CD4-positive, alpha-beta T cell treated with Interleukin-17A for 4 hours (primary cell): ENCODE data around the gene SCGB2B2.
"Not testable (repeated sequence)": the region's sequence is repeated elsewhere in the genome, so short reads cannot be mapped to it uniquely, and the experiment has no call there.

Experiments
- DNase-seq: peaks from one replicate; pipeline ENCODE4 v3.0.0-alpha.2; 2020; ENCODE audit warnings: mixed read lengths

The SCGB2B2 gene

GRCh38 chr19:34676697-34677385 lies at the start of gene SCGB2B2:
Gene SCGB2B2 (minus strand): TSS chr19:34677159. CDS start chr19:34594563, 82,596 bp downstream.
- DNase-seq, result peak; percentile 82

- DNase-seq, result no peak
These were observed 48.4 kb upstream of the SCGB2B2 start for GRCh38 chr19:34725400-34725799.

- DNase-seq, result no peak
These were observed 45.4 kb upstream of the SCGB2B2 start for GRCh38 chr19:34722353-34722752.

GRCh38 chr19:34715357-34715756 lies 38.4 kb upstream of the SCGB2B2 start:
- no peak for DNase-seq

- DNase-seq, result no peak
These were observed 36.3 kb upstream of the SCGB2B2 start for GRCh38 chr19:34713262-34713637.

GRCh38 chr19:34712395-34713261 lies 35.7 kb upstream of the SCGB2B2 start:
- DNase-seq, result peak; percentile 64

GRCh38 chr19:34711890-34712289 lies 34.9 kb upstream of the SCGB2B2 start:
- DNase-seq, result no peak

GRCh38 chr19:34707661-34708060 lies 30.7 kb upstream of the SCGB2B2 start:
- no peak for DNase-seq

- no peak for DNase-seq
These were observed 15.6 kb upstream of the SCGB2B2 start for GRCh38 chr19:34692549-34692948.

- no peak for DNase-seq
These were observed 13.4 kb upstream of the SCGB2B2 start for GRCh38 chr19:34690372-34690771.

- no peak for DNase-seq
These were observed 11.6 kb upstream of the SCGB2B2 start for GRCh38 chr19:34688592-34688991.

GRCh38 chr19:34687348-34687747 lies 10.4 kb upstream of the SCGB2B2 start:
- no peak for DNase-seq

- DNase-seq, result no peak
These were observed 9.5 kb upstream of the SCGB2B2 start for GRCh38 chr19:34686455-34686854.

- DNase-seq, result not testable (repeated sequence)
These were observed 8.3 kb upstream of the SCGB2B2 start for GRCh38 chr19:34685266-34685665.

GRCh38 chr19:34681478-34681877 lies 4.5 kb upstream of the SCGB2B2 start:
- DNase-seq, result no peak

- no peak for DNase-seq
These were observed 1.5 kb upstream of the SCGB2B2 start for GRCh38 chr19:34678421-34678820.

GRCh38 chr19:34678085-34678412 lies 1.1 kb upstream of the SCGB2B2 start:
- no peak for DNase-seq

- peak; percentile 95 for DNase-seq
These were observed 576 bp upstream of the SCGB2B2 start, which contains the start of gene ZNF302 for GRCh38 chr19:34677386-34678084. Gene ZNF302 (plus strand): TSS chr19:34677678. CDS start chr19:34678805, 1,127 bp downstream.

- no peak for DNase-seq
These were observed 1.0 kb downstream of the SCGB2B2 start for GRCh38 chr19:34675919-34676318.

GRCh38 chr19:34675250-34675649 lies 1.7 kb downstream of the SCGB2B2 start:
- DNase-seq, result no peak

- DNase-seq, result no peak
These were observed 3.4 kb downstream of the SCGB2B2 start for GRCh38 chr19:34673590-34673989.

- no peak for DNase-seq
These were observed 5.0 kb downstream of the SCGB2B2 start for GRCh38 chr19:34671972-34672371.

GRCh38 chr19:34669305-34669704 lies 7.7 kb downstream of the SCGB2B2 start:
- DNase-seq, result no peak

GRCh38 chr19:34668690-34669089 lies 8.3 kb downstream of the SCGB2B2 start:
- DNase-seq, result not testable (repeated sequence)
